ENCODE data around the gene PACSIN2.

DNA sequence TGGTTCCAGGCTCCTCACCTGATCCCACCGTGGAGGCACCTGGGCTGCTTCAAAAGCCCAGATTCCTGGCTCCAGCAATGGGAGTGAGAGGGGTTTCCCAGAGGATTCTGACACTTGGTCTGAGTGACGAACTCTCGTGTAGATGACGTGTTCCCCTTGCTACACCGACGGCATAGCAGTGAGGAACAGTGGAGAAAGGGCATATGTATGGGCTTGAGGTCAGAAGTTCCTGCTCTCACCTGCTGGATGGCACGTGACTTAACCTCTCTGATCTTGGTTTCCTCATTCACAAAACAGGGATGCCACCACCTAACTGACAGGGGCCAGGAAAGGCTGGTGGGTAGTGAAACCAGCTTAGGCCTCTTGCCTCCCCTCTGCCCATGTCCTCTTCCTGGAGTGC lies 127.8 kb downstream of the PACSIN2 start:
- TF ChIP-seq CTCF (IDR thresholded peaks at IDR 0.05), result no peak
- no peak for TF ChIP-seq POLR2AphosphoS5 (IDR thresholded peaks at IDR 0.05)
- no peak for TF ChIP-seq POLR2A (IDR thresholded peaks at IDR 0.05)
